Inflammatory macrophage treated with lipopolysaccharide for 4 hours (primary cell): Measurements from ENCODE around the gene C1orf210.

Experiments
- DNase-seq: peaks from one replicate; pipeline ENCODE4 v3.0.0-alpha.2; 2020

Gene C1orf210

GRCh38 chr1:43285269-43285990 lies at the start of gene C1orf210:
Gene C1orf210, minus strand, starts transcription at chr1:43285581. Its CDS starts 2,311 bp downstream, at chr1:43283270.
- no peak for DNase-seq

- no peak for DNase-seq
These were observed 49.2 kb upstream of the C1orf210 start for GRCh38 chr1:43334453-43335205.

- DNase-seq: no peak
These were observed 46.3 kb upstream of the C1orf210 start for GRCh38 chr1:43331688-43332087.

GRCh38 chr1:43329995-43330751 lies 44.8 kb upstream of the C1orf210 start:
- DNase-seq: peak; percentile 91

GRCh38 chr1:43327549-43328292 lies 42.3 kb upstream of the C1orf210 start:
- no peak for DNase-seq

GRCh38 chr1:43325381-43325780 lies 40.0 kb upstream of the C1orf210 start:
- no peak for DNase-seq

GRCh38 chr1:43324810-43325209 lies 39.4 kb upstream of the C1orf210 start:
- DNase-seq: no peak

- no peak for DNase-seq
These were observed 37.1 kb upstream of the C1orf210 start for GRCh38 chr1:43322506-43322905.

- no peak for DNase-seq
These were observed 36.0 kb upstream of the C1orf210 start for GRCh38 chr1:43321331-43321891.

GRCh38 chr1:43319766-43320165 lies 34.4 kb upstream of the C1orf210 start:
- DNase-seq: peak; percentile 13

GRCh38 chr1:43319288-43319687 lies 33.9 kb upstream of the C1orf210 start:
- DNase-seq: no peak

- DNase-seq: no peak
These were observed 33.5 kb upstream of the C1orf210 start for GRCh38 chr1:43318831-43319230.

GRCh38 chr1:43317817-43318471 lies 32.6 kb upstream of the C1orf210 start:
- no peak for DNase-seq

- no peak for DNase-seq
These were observed 31.5 kb upstream of the C1orf210 start for GRCh38 chr1:43316738-43317520.

GRCh38 chr1:43315963-43316737 lies 30.8 kb upstream of the C1orf210 start:
- DNase-seq: peak; percentile 18

GRCh38 chr1:43315481-43315880 lies 30.1 kb upstream of the C1orf210 start:
- no peak for DNase-seq

- no peak for DNase-seq
These were observed 28.9 kb upstream of the C1orf210 start for GRCh38 chr1:43314233-43314632.

- DNase-seq: no peak
These were observed 28.4 kb upstream of the C1orf210 start for GRCh38 chr1:43313771-43314170.

GRCh38 chr1:43312663-43313515 lies 27.5 kb upstream of the C1orf210 start:
- peak; percentile 42 for DNase-seq
